C4-2B (cell line): ENCODE measurements around the gene TMEM150B.

Experiments
- H3K27ac ChIP-seq: fragments of 450-650 bp; 2 replicates; pipeline ENCODE4 v1.5.1; 2017
- CTCF ChIP-seq: fragments of 450-650 bp; conservative IDR thresholded peaks from 2 replicates; pipeline ENCODE4 v1.5.1; 2017; ENCODE audit warnings: mild to moderate bottlenecking
- ZFX ChIP-seq: fragments of 450-650 bp; IDR thresholded peaks from 2 replicates; pipeline ENCODE4 v1.6.1; 2017

The TMEM150B gene

GRCh38 chr19:55277494-55277893 lies 47.6 kb downstream of the TMEM150B start:
- no peak overlapping the region for H3K27ac ChIP-seq
- TF ChIP-seq CTCF (no peak), ZFX (no peak)

GRCh38 chr19:55276720-55277430 lies 48.3 kb downstream of the TMEM150B start:
- no peak overlapping the region for H3K27ac ChIP-seq
- TF ChIP-seq CTCF (no peak), ZFX (no peak)

GRCh38 chr19:55275851-55276719 lies 49.1 kb downstream of the TMEM150B start:
- no peak overlapping the region for H3K27ac ChIP-seq
- TF ChIP-seq ZFX (no peak), CTCF (no peak)

- no peak overlapping the region for H3K27ac ChIP-seq
- TF ChIP-seq ZFX (no peak), CTCF (no peak)
These were observed 51.0 kb downstream of the TMEM150B start for GRCh38 chr19:55273978-55274707.

- no peak overlapping the region for H3K27ac ChIP-seq
- TF ChIP-seq CTCF (no peak), ZFX (no peak)
These were observed 53.0 kb downstream of the TMEM150B start for GRCh38 chr19:55272142-55272541.

GRCh38 chr19:55270172-55270942 lies 54.8 kb downstream of the TMEM150B start:
- no peak overlapping the region for H3K27ac ChIP-seq
- no peak for TF ChIP-seq ZFX
- TF ChIP-seq CTCF, result no peak
